Mesothelial cell of epicardium (in vitro differentiated cells): Measurements from ENCODE around the gene YAF2. TPM values are rescaled to one million over a fixed set of nuclear protein-coding genes. Genes with fewer than 3 reads are reported as not detected.
"Not testable (repeated sequence)": the region's sequence is repeated elsewhere in the genome, so short reads cannot be mapped to it uniquely, and the experiment has no call there.

Experiments
- DNase-seq, 2 experiments: peaks; one replicate each; pipeline ENCODE4 v3.0.0; 2021; ENCODE audit warnings: low spot score in 2 of 2; ENCODE audit not compliant: unreplicated experiment in 2 of 2
- H3K27ac Mint-ChIP-seq: 2 replicates; pipeline ENCODE4 v1.8.0; 2021; ENCODE audit warnings: mixed read lengths
- H3K27me3 Mint-ChIP-seq: 2 replicates; pipeline ENCODE4 v1.8.0; 2021; ENCODE audit warnings: low read depth, mixed read lengths
- H3K36me3 Mint-ChIP-seq: 2 replicates; pipeline ENCODE4 v1.8.0; 2021; ENCODE audit warnings: mixed read lengths
- H3K4me1 Mint-ChIP-seq: 2 replicates; pipeline ENCODE4 v1.8.0; 2021; ENCODE audit warnings: mixed read lengths
- H3K4me3 Mint-ChIP-seq: 2 replicates; pipeline ENCODE4 v1.8.0; 2021; ENCODE audit warnings: mild to moderate bottlenecking, moderate library complexity, mixed read lengths
- H3K9me3 Mint-ChIP-seq: 2 replicates; pipeline ENCODE4 v1.8.0; 2021; ENCODE audit warnings: mixed read lengths
- total RNA-seq: library from RNA; stranded (reverse); gene quantifications from 3 replicates; pipeline ENCODE4 v1.2.1, GENCODE V29; 2021
- TF ChIP-seq, protein P1 (sequence below): fragments of 200-600 bp; sonication (generic); IDR thresholded peaks from one replicate; pipeline ENCODE4 v1.5.0; 2021; ENCODE audit warnings: antibody characterized with exemption; ENCODE audit not compliant: unreplicated experiment

Gene YAF2
- total RNA-seq, 1 donor from 2014 or later, result 52.2 TPM

GRCh38 chr12:42217656-42218055 is 20.4 kb downstream of the YAF2 start:
- DNase-seq, result no peak
- Mint-ChIP-seq H3K4me1 (peaks cover 35% of the 10 kb centered on the region), H3K9me3 (no peaks in the 10 kb centered on the region), H3K27me3 (no peaks in the 10 kb centered on the region), H3K36me3 (peaks cover 4% of the 10 kb centered on the region), H3K27ac (no peak overlapping the region), H3K4me3 (no peak overlapping the region)
- TF ChIP-seq, protein P1, sequence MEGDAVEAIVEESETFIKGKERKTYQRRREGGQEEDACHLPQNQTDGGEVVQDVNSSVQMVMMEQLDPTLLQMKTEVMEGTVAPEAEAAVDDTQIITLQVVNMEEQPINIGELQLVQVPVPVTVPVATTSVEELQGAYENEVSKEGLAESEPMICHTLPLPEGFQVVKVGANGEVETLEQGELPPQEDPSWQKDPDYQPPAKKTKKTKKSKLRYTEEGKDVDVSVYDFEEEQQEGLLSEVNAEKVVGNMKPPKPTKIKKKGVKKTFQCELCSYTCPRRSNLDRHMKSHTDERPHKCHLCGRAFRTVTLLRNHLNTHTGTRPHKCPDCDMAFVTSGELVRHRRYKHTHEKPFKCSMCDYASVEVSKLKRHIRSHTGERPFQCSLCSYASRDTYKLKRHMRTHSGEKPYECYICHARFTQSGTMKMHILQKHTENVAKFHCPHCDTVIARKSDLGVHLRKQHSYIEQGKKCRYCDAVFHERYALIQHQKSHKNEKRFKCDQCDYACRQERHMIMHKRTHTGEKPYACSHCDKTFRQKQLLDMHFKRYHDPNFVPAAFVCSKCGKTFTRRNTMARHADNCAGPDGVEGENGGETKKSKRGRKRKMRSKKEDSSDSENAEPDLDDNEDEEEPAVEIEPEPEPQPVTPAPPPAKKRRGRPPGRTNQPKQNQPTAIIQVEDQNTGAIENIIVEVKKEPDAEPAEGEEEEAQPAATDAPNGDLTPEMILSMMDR, result no peak

- Mint-ChIP-seq H3K4me1 (peaks cover 37% of the 10 kb centered on the region), H3K4me3 (no peak overlapping the region), H3K27me3 (no peaks in the 10 kb centered on the region), H3K9me3 (no peaks in the 10 kb centered on the region), H3K27ac (no peak overlapping the region), H3K36me3 (peaks cover 3% of the 10 kb centered on the region)
- TF ChIP-seq, protein P1, result no peak
- DNase-seq, result no peak
These were observed 21.3 kb downstream of the YAF2 start for GRCh38 chr12:42216737-42217136.

- H3K36me3 Mint-ChIP-seq, DNase-seq, H3K27me3 Mint-ChIP-seq, H3K9me3 Mint-ChIP-seq, H3K4me3 Mint-ChIP-seq, H3K27ac Mint-ChIP-seq: not testable (repeated sequence)
- peaks cover 34% of the 10 kb centered on the region for H3K4me1 Mint-ChIP-seq
These were observed 22.3 kb downstream of the YAF2 start for GRCh38 chr12:42215759-42216158.

- no peak for DNase-seq
- peaks cover 29% of the 10 kb centered on the region for H3K4me1 Mint-ChIP-seq
- TF ChIP-seq, protein P1, result no peak
- no peaks in the 10 kb centered on the region for H3K27me3 Mint-ChIP-seq
- peak overlapping the region; percentile 3 for H3K27ac Mint-ChIP-seq
- H3K36me3 Mint-ChIP-seq, result peaks cover 5% of the 10 kb centered on the region
- no peak overlapping the region for H3K4me3 Mint-ChIP-seq
- no peaks in the 10 kb centered on the region for H3K9me3 Mint-ChIP-seq
These were observed 24.1 kb downstream of the YAF2 start for GRCh38 chr12:42213954-42214426.

- Mint-ChIP-seq H3K27ac (no peak overlapping the region), H3K27me3 (no peaks in the 10 kb centered on the region)
These were observed 25.0 kb downstream of the YAF2 start for GRCh38 chr12:42213023-42213422.

GRCh38 chr12:42208574-42208973 is 29.5 kb downstream of the YAF2 start:
- no peak overlapping the region for H3K4me3 Mint-ChIP-seq
- no peaks in the 10 kb centered on the region for H3K9me3 Mint-ChIP-seq
- DNase-seq, result no peak
- H3K27me3 Mint-ChIP-seq, result no peaks in the 10 kb centered on the region
- no peak overlapping the region for H3K27ac Mint-ChIP-seq
- TF ChIP-seq, protein P1, result no peak
- H3K4me1 Mint-ChIP-seq, result peaks cover 13% of the 10 kb centered on the region
- H3K36me3 Mint-ChIP-seq, result peaks cover 21% of the 10 kb centered on the region

More at GRCh38 chr12:42213023-42213422, 25.0 kb downstream of the YAF2 start:
- Mint-ChIP-seq H3K4me1 (peaks cover 21% of the 10 kb centered on the region), H3K4me3 (no peak overlapping the region), H3K36me3 (peaks cover 5% of the 10 kb centered on the region), H3K9me3 (no peaks in the 10 kb centered on the region)
- TF ChIP-seq, protein P1, result no peak
- DNase-seq, result peak in 1 of 2 experiments; percentile 50
